ENCODE results near the gene KANK3. TPM values are rescaled to one million over a fixed set of nuclear protein-coding genes. Genes with fewer than 3 reads are reported as not detected.
"Not testable (repeated sequence)": the region's sequence is repeated elsewhere in the genome, so short reads cannot be mapped to it uniquely, and the experiment has no call there.

KANK3 gene
- total RNA-seq, 2 donors from 2014 or later = 10.0 to 13.0 TPM

GRCh38 chr19:8342316-8342683, 762 bp downstream of the KANK3 start:
- DNase-seq (ENCODE audit: low spot score) (no peak), ATAC-seq (ENCODE audit: insufficient number of reproducible peaks, low FRiP score, low read depth) (no peak)
- Histone ChIP-seq H3K36me3 (no peaks in the 10 kb centered on the region), H3K4me3 (peak overlapping the region; percentile 69), H3K27me3 (replicated peaks; ENCODE audit: insufficient read depth) (peaks cover 14% of the 10 kb centered on the region), H3K27ac (no peak overlapping the region), H3K4me1 (ENCODE audit: control insufficient read depth in 1 of 2, low read depth in 2 of 2) (peaks cover 4 to 5% of the 10 kb centered on the region in 2 donors), H3K9me3 (no peaks in the 10 kb centered on the region)
- no peak for TF ChIP-seq CTCF (IDR thresholded peaks at IDR 0.05)

- not testable (repeated sequence) for H3K27ac ChIP-seq; H3K9me3 ChIP-seq; H3K4me3 ChIP-seq; H3K36me3 ChIP-seq; DNase-seq (ENCODE audit: low spot score); H3K4me1 ChIP-seq (ENCODE audit: control insufficient read depth in 1 of 2, low read depth in 2 of 2); ATAC-seq (ENCODE audit: insufficient number of reproducible peaks, low FRiP score, low read depth)
- H3K27me3 ChIP-seq (replicated peaks; ENCODE audit: insufficient read depth) = peaks cover 16% of the 10 kb centered on the region
Measured at GRCh38 chr19:8341504-8341903, 1.6 kb downstream of the KANK3 start.

- H3K27ac ChIP-seq = no peak overlapping the region
- no peak for ATAC-seq (ENCODE audit: insufficient number of reproducible peaks, low FRiP score, low read depth)
- H3K4me1 ChIP-seq (ENCODE audit: control insufficient read depth in 1 of 2, low read depth in 2 of 2) = peaks cover 4 to 9% of the 10 kb centered on the region in 2 donors
- no peak overlapping the region for H3K4me3 ChIP-seq
- H3K27me3 ChIP-seq (replicated peaks; ENCODE audit: insufficient read depth) = peaks cover 16% of the 10 kb centered on the region
- no peaks in the 10 kb centered on the region for H3K9me3 ChIP-seq
- DNase-seq (ENCODE audit: low spot score) = no peak
- H3K36me3 ChIP-seq = no peaks in the 10 kb centered on the region
- peak; percentile 19 for TF ChIP-seq CTCF (IDR thresholded peaks at IDR 0.05)
Measured at GRCh38 chr19:8340341-8341096, 2.5 kb downstream of the KANK3 start.

- H3K4me1 ChIP-seq (ENCODE audit: control insufficient read depth in 1 of 2, low read depth in 2 of 2) = peaks cover 7 to 26% of the 10 kb centered on the region in 2 donors
Measured at GRCh38 chr19:8338835-8339234, 4.2 kb downstream of the KANK3 start.

GRCh38 chr19:8337728-8338127, 5.3 kb downstream of the KANK3 start:
- Histone ChIP-seq H3K27me3 (replicated peaks; ENCODE audit: insufficient read depth) (peaks cover 16% of the 10 kb centered on the region), H3K27ac (no peak overlapping the region), H3K4me3 (no peak overlapping the region), H3K9me3 (no peaks in the 10 kb centered on the region), H3K4me1 (ENCODE audit: control insufficient read depth in 1 of 2, low read depth in 2 of 2) (peaks cover 4 to 22% of the 10 kb centered on the region in 2 donors), H3K36me3 (no peaks in the 10 kb centered on the region)
- ATAC-seq (ENCODE audit: insufficient number of reproducible peaks, low FRiP score, low read depth) = no peak
- no peak for DNase-seq (ENCODE audit: low spot score)
- no peak for TF ChIP-seq CTCF (IDR thresholded peaks at IDR 0.05)

More at GRCh38 chr19:8338835-8339234, 4.2 kb downstream of the KANK3 start:
- H3K27me3 ChIP-seq (replicated peaks; ENCODE audit: insufficient read depth) = peaks cover 16% of the 10 kb centered on the region
- H3K4me3 ChIP-seq = no peak overlapping the region
- no peaks in the 10 kb centered on the region for H3K36me3 ChIP-seq
- DNase-seq (ENCODE audit: low spot score) = no peak
- no peak for TF ChIP-seq CTCF (IDR thresholded peaks at IDR 0.05)
- H3K27ac ChIP-seq = no peak overlapping the region
- no peaks in the 10 kb centered on the region for H3K9me3 ChIP-seq
- no peak for ATAC-seq (ENCODE audit: insufficient number of reproducible peaks, low FRiP score, low read depth)

Measured in thoracic aorta (tissue), 2 donors.